G401 (cell line): Measurements from ENCODE around the gene CTNNA3. TPM values are rescaled to one million over a fixed set of nuclear protein-coding genes. Genes with fewer than 3 reads are reported as not detected.

Source experiments
- DNase-seq: peaks from one replicate; pipeline ENCODE4 v3.0.0-alpha.2; 2015; ENCODE audit warnings: low spot score
- in situ Hi-C: cut with HindIII; loops from 2 replicates; pipeline ENCODE4 v1.10.0; 2016; ENCODE audit warnings: low sequenced_read_pairs, mixed read lengths
- total RNA-seq: library from RNA; depleted of rRNA; stranded (reverse); fragments of >200 nt; shearing (Covaris generic); gene quantifications from 2 replicates; pipeline ENCODE4 v1.2.3, GENCODE V29; 2014

Gene CTNNA3
- total RNA-seq, 1 experiment from 2014 or later = not detected

DNA sequence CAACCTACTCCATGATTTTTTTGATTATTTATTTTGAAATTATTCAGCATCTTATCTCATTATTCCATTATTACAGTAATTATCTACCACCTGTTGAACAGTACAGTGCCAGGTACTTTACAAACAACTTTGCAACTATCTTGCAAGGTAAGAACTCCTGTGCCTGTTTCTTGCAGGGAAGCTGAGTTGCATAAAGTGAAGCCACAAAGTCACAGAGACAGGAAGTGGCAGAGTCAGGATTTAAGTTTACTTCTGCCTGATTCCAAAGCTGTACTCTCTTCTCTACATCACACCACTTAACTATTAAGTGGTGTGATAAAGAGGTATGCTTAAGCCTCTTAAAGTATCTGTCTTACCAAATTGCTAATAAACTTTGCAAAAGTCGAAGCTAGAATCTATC, 690.0 kb downstream of the CTNNA3 start:
- DNase-seq = no peak
- in situ Hi-C loops = no loop called here

GRCh38 chr10:67004690-67005089, 691.3 kb downstream of the CTNNA3 start:
- no peak for DNase-seq
- in situ Hi-C loops = no loop called here

- in situ Hi-C loops = no loop called here
- DNase-seq = no peak
Observed at GRCh38 chr10:66999762-67000545, 696.0 kb downstream of the CTNNA3 start.

DNA sequence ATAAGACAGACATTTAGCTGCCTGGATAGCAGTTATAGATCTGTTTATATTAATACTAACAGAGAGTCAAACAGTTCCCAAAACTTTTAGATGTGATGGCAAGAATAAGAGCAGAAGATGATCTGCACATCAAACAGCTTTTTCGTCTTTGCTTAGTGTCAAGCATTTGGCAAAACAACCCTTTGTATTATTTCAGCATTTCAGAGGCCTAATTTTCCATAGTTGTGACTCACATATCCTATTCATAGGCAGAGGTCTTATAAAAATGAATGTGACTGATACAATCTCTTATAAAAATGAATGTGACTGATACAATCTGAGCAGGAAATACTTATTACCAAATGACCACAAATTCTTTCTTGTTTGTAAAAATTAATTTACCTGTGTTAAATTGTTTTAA, 699.0 kb downstream of the CTNNA3 start:
- DNase-seq = no peak
- in situ Hi-C loops = no loop called here

DNA sequence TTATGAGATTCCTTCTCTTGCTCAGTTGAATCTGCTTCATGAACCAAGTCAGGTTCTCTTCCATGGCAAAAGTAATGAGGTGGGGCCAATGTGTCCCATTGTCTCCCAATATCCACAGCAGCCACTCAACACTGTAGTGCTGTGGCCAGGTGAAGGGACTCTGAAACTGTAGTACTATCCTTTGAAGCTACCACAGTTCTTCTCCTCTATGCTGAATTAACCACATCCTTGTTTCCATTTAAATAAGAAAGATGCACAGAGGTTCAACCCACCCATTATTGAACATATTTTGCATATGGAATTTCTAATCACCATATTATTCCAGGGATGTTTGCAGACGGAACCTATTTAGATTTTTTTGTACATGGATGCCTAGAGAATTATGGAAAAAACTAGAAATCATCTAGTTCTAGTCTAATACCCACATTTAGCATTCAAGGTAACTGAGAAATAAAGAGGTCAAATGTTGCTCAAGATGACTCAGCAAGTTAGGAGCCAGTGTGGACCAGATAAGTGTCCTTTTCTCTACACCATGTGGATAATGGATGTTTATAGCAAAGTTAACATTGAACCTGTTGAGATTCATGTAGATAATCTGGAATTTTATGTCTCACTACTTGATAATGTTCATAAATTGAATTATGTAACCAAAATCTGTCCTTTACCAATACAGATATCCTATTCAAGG, 705.7 kb downstream of the CTNNA3 start:
- no peak for DNase-seq
- in situ Hi-C loops = no loop called here

DNA sequence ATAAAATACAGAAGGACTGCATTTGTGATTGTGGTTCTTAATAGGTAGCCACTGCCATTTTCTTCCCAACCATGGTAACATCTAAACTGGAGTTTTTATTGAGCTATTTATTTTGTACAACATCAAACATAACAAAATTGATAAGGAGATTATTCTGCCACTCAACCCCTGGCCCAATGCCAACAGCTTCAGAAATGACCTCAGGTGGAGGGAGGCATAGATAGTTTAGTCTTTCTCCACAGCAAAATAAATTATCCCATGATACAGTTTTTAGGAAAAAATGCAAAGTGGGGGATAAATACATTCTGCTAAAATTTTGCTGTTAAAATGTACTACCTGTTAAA, 712.5 kb downstream of the CTNNA3 start:
- no peak for DNase-seq
- in situ Hi-C loops = no loop called here

DNA sequence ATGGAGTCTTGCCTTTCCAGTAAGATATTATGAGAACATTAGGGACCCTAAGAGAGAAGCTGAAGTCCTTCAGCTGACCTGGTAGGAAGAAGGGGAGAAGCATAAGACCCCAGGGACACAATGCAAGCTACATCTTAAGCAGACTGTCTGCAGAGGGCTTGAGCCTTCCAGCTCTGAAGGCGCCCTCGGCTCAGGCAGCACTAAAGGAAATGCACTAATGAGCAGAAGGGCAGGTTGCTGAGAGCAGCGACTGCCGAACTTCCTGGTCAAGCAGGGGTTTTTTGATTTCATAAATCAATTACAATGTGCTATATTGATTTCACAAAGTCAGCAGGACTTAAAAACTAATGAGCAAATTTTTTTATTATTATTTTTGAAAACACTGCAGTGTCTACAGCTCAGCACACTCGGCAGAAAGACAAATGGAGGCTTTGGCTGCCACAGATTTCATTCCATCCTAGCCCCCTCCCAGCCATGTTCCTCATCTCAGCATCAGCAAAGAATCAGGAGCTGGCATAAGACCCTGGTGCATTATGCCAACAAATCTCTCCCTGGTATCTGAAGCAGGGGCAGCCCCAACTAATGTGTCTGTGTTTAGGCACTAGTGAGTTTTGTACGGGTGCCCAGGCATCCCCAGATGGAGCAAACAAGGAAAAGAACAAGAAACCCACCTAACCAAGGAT, 713.1 kb downstream of the CTNNA3 start:
- peak; percentile 75 for DNase-seq
- in situ Hi-C loops = no loop called here

DNA sequence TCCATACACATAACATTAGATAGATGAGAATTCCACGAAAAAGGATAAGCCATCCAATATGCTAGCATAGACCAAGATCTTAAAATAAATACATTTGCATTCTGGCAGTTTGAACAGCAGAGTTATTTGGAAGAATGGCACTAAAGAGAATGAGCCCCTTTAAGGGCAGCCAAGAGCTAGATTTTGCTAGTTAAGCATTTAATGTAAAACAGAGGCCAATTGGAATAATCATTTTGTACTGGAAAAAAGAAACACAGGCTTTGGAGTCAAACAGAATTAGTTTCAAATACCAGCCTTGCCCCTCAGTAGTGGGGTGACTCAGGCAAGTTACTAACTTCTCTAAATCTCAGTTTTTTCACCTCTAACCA, 714.0 kb downstream of the CTNNA3 start:
- DNase-seq = no peak
- in situ Hi-C loops = no loop called here

- peak; percentile 54 for DNase-seq
- in situ Hi-C loops = no loop called here
Observed at GRCh38 chr10:66981361-66982052, 714.5 kb downstream of the CTNNA3 start.

- peak; percentile 89 for DNase-seq
- in situ Hi-C loops = no loop called here
Observed at GRCh38 chr10:66980246-66980815, 715.7 kb downstream of the CTNNA3 start.

DNA sequence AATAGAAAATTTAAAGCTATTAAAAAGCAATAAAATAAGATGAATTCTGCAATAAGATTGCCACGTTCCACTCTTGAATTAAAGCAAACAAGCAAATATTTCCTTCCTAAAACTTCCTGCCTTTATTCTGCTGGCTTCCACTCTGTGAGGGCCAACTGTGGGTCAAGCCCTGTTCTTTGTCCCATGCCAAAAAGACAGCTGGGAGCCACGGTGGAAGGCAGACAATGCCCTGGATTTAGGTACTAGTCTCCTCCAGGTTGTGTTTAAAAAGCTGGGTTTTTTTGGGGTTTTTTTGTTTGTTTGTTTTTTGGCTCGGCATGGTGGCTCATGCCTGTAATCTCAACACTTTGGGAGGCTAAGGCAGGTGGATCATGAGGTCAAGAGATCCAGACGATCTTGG, 731.0 kb downstream of the CTNNA3 start:
- in situ Hi-C loops = no loop called here

GRCh38 chr10:66958466-66958865, 737.5 kb downstream of the CTNNA3 start:
- in situ Hi-C loops = no loop called here
- DNase-seq = peak; percentile 19

More for the DNA sequence above, 731.0 kb downstream of the CTNNA3 start:
- peak; percentile 88 for DNase-seq

- in situ Hi-C loops = no loop called here
- no peak for DNase-seq
Observed at GRCh38 chr10:66951896-66952295, 744.1 kb downstream of the CTNNA3 start.

DNA sequence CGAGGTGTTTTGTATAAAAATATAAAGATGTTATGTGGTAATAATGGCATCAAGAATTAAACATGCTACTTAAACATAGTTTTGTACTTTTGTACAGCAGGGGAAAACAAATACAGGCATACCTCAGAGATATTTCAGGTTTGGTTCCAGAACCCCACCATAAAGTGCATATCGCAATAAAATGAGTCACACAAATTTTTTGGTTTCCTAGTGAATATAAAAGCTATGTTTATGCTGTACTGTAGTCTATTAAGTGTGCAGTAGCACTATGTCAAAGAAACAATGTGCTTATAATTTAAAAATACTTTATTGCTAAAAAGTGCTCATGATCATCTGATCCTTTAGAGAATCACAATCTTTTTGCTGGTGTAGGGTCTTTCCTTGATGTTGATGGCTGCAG, 752.4 kb downstream of the CTNNA3 start:
- in situ Hi-C loops = no loop called here
- DNase-seq = no peak

- in situ Hi-C loops = no loop called here
- no peak for DNase-seq
Observed at GRCh38 chr10:66942407-66942806, 753.6 kb downstream of the CTNNA3 start.

DNA sequence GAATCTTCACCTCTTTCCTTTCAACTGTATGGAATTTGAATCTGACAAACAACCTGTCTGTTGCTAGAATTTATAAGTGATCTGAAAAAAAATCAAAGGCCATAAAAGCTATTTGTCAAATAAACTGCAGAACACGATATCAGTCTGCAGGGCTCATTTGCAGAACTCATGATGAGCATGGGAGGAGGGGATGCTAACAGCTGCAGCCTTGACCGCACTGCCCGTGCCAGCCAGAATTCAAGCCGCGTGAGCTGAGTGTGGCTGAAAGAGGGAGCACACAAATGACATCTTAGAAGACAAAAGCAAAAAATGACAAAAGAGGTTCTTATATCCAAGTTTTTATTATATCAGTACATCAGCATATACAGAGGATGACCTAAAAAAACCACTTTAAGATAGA, 754.5 kb downstream of the CTNNA3 start:
- peak; percentile 52 for DNase-seq
- in situ Hi-C loops = no loop called here

DNA sequence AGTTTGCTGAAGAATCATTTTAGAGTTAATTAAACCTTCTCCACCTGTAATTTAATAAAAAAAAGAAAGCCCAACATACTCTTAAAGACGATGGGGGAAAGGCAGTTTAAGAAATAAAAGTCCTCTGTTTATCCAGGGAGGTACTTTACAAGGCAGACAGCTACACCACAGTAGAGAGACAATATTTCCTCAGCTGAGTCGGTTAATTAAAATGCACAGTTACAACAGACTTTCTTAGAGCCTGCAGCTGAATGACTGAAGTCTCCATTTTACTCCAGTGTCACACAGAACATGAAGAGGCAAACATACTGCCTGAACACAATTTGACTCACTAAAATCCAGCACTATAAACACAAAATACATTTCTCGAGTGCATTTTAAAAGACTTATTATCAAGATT, 755.0 kb downstream of the CTNNA3 start:
- DNase-seq = peak; percentile 34
- in situ Hi-C loops = no loop called here

- in situ Hi-C loops = no loop called here
Observed at GRCh38 chr10:66934711-66935110, 761.3 kb downstream of the CTNNA3 start.

GRCh38 chr10:66931949-66932343, 764.0 kb downstream of the CTNNA3 start:
- DNase-seq = peak; percentile 60
- in situ Hi-C loops = no loop called here

More at GRCh38 chr10:66934711-66935110, 761.3 kb downstream of the CTNNA3 start:
- DNase-seq = no peak
